Large intestine (tissue), 12 donors: ENCODE data around the gene ASAP3. TPM values are rescaled to one million over a fixed set of nuclear protein-coding genes. Genes with fewer than 3 reads are reported as not detected.
A peak's percentile ranks its signal among the peaks of the same experiment; 100 is the strongest.

Experiments used
- DNase-seq, 2 donors: peaks; one replicate each; pipeline versions ENCODE4 v3.0.0 to v3.0.0-alpha.2; 2013
- H3K27ac ChIP-seq: one replicate; pipeline ENCODE4 v1.5.1; 2013; ENCODE audit warnings: low read length
- H3K27me3 ChIP-seq: 2 replicates; pipeline ENCODE4 v1.6.1; 2013; ENCODE audit warnings: low read length; ENCODE audit not compliant: control insufficient read depth, insufficient read depth
- H3K36me3 ChIP-seq: 2 replicates; pipeline ENCODE4 v1.6.1; 2013; ENCODE audit warnings: low read length; ENCODE audit not compliant: control insufficient read depth, insufficient read depth
- H3K4me1 ChIP-seq: one replicate; pipeline ENCODE4 v1.6.1; 2013; ENCODE audit warnings: low read length; ENCODE audit not compliant: control insufficient read depth, insufficient read depth
- H3K4me3 ChIP-seq: one replicate; pipeline ENCODE4 v1.5.1; 2013; ENCODE audit warnings: low read length
- H3K9me3 ChIP-seq: one replicate; pipeline ENCODE4 v1.6.1; 2013; ENCODE audit warnings: mild to moderate bottlenecking, low read depth, low read length, moderate library complexity; ENCODE audit not compliant: control insufficient read depth
- WGBS: methylation state at CpG from one replicate; pipeline ENCODE4 v1.1.5; 2013; ENCODE audit warnings: low lambda C conversion rate; ENCODE audit not compliant: insufficient coverage; 5-methylcytosine and 5-hydroxymethylcytosine counted together
- long read RNA-seq, 11 donors: transcript quantifications; one replicate each; lab custom pipeline, GENCODE V29; 2026
- polyA plus RNA-seq: library from polyadenylated mRNA; unstranded; fragments of 120-200 nt; gene quantifications from one replicate; pipeline ENCODE4 v1.2.1, GENCODE V29; 2013

ASAP3 gene
- polyA plus RNA-seq, result 14.0 TPM
- long read RNA-seq, donor 1, full-length matches to known transcripts, result 2 of 2 reads
- long read RNA-seq, donor 1, partial matches to known transcripts, result 0 of 2 reads
- long read RNA-seq, donor 1, other reads (novel, unspliced or antisense), result 0 of 2 reads
- long read RNA-seq, donor 2, full-length matches to known transcripts, result 3 of 3 reads
- long read RNA-seq, donor 2, partial matches to known transcripts, result 0 of 3 reads
- long read RNA-seq, donor 2, other reads (novel, unspliced or antisense), result 0 of 3 reads
- long read RNA-seq, donor 3, result 0 reads
- long read RNA-seq, donor 4, result 0 reads
- long read RNA-seq, donor 5, result 0 reads
- long read RNA-seq, donor 6, full-length matches to known transcripts, result 2 of 2 reads
- long read RNA-seq, donor 6, partial matches to known transcripts, result 0 of 2 reads
- long read RNA-seq, donor 6, other reads (novel, unspliced or antisense), result 0 of 2 reads
- long read RNA-seq, donor 7, full-length matches to known transcripts, result 2 of 2 reads
- long read RNA-seq, donor 7, partial matches to known transcripts, result 0 of 2 reads
- long read RNA-seq, donor 7, other reads (novel, unspliced or antisense), result 0 of 2 reads
- long read RNA-seq, donor 8, result 0 reads
- long read RNA-seq, donor 9, result 0 reads
- long read RNA-seq, donor 10, result 0 reads
- long read RNA-seq, donor 11, result 0 reads

GRCh38 chr1:23483321-23484252 lies at the start of gene ASAP3:
Gene ASAP3, minus strand, starts transcription at chr1:23484179. Its CDS starts 46 bp downstream, at chr1:23484133.
- Histone ChIP-seq H3K27me3 (peaks cover 8% of the 10 kb centered on the region), H3K4me1 (peaks cover 13% of the 10 kb centered on the region), H3K9me3 (no peaks in the 10 kb centered on the region), H3K27ac (peak within 1 kb of the TSS; percentile 56), H3K4me3 (peak within 1 kb of the TSS; percentile 67), H3K36me3 (no peaks in the 10 kb centered on the region)
- 0% methylated on average over 2 of the region's 84 CpGs for WGBS
- peak; percentile 16 to 49 for DNase-seq

GRCh38 chr1:23533246-23534023 lies 49.5 kb upstream of the ASAP3 start:
- H3K4me1 ChIP-seq, result peaks cover 60% of the 10 kb centered on the region
- H3K4me3 ChIP-seq, result no peak overlapping the region
- no CpG with 5 or more reads among the region's 6 CpGs for WGBS
- no peaks in the 10 kb centered on the region for H3K9me3 ChIP-seq
- H3K36me3 ChIP-seq, result no peaks in the 10 kb centered on the region
- DNase-seq, result peak in 1 of 2 donors; percentile 50
- no peaks in the 10 kb centered on the region for H3K27me3 ChIP-seq
- H3K27ac ChIP-seq, result peak overlapping the region; percentile 71

GRCh38 chr1:23531562-23532094 lies 47.6 kb upstream of the ASAP3 start:
- no CpG with 5 or more reads among the region's 5 CpGs for WGBS
- H3K27ac ChIP-seq, result peak overlapping the region; percentile 71

GRCh38 chr1:23530747-23531561 lies 47.0 kb upstream of the ASAP3 start, which contains the start of gene E2F2:
Gene E2F2, minus strand, starts transcription at chr1:23531233. Its CDS starts 440 bp downstream, at chr1:23530793.
- DNase-seq, result peak; percentile 85 to 91
- Histone ChIP-seq H3K4me3 (peak within 1 kb of the TSS; percentile 43), H3K9me3 (no peaks in the 10 kb centered on the region), H3K27ac (peak within 1 kb of the TSS; percentile 71), H3K36me3 (no peaks in the 10 kb centered on the region), H3K4me1 (peaks cover 73% of the 10 kb centered on the region), H3K27me3 (no peaks in the 10 kb centered on the region)
- no CpG with 5 or more reads among the region's 85 CpGs for WGBS

More at GRCh38 chr1:23531562-23532094, 47.6 kb upstream of the ASAP3 start:
- DNase-seq, result no peak
- H3K4me1 ChIP-seq, result peaks cover 67% of the 10 kb centered on the region
- H3K36me3 ChIP-seq, result no peaks in the 10 kb centered on the region
- no peaks in the 10 kb centered on the region for H3K27me3 ChIP-seq
- no peaks in the 10 kb centered on the region for H3K9me3 ChIP-seq
- peak overlapping the region; percentile 12 for H3K4me3 ChIP-seq

- H3K4me1 ChIP-seq, result peaks cover 80% of the 10 kb centered on the region
- H3K4me3 ChIP-seq, result peak overlapping the region; percentile 43
- peak in 1 of 2 donors; percentile 59 for DNase-seq
- no peak overlapping the region for H3K27ac ChIP-seq
- no peaks in the 10 kb centered on the region for H3K27me3 ChIP-seq
- no peaks in the 10 kb centered on the region for H3K9me3 ChIP-seq
- no peaks in the 10 kb centered on the region for H3K36me3 ChIP-seq
- WGBS, result no CpG with 5 or more reads among the region's 22 CpGs
Measured at GRCh38 chr1:23530087-23530746, 46.2 kb upstream of the ASAP3 start.

- no peaks in the 10 kb centered on the region for H3K9me3 ChIP-seq
- H3K4me3 ChIP-seq, result no peak overlapping the region
- H3K27me3 ChIP-seq, result no peaks in the 10 kb centered on the region
- no CpG with 5 or more reads among the region's 8 CpGs for WGBS
- peaks cover 88% of the 10 kb centered on the region for H3K4me1 ChIP-seq
- H3K36me3 ChIP-seq, result no peaks in the 10 kb centered on the region
- DNase-seq, result no peak
- no peak overlapping the region for H3K27ac ChIP-seq
Measured at GRCh38 chr1:23529146-23530086, 45.4 kb upstream of the ASAP3 start.

- WGBS, result no CpG with 5 or more reads among the region's 9 CpGs
- Histone ChIP-seq H3K4me1 (peaks cover 91% of the 10 kb centered on the region), H3K4me3 (no peak overlapping the region), H3K27ac (peak overlapping the region; percentile 61), H3K27me3 (no peaks in the 10 kb centered on the region), H3K9me3 (no peaks in the 10 kb centered on the region), H3K36me3 (no peaks in the 10 kb centered on the region)
- DNase-seq, result peak; percentile 90 to 96
Measured at GRCh38 chr1:23528250-23528978, 44.4 kb upstream of the ASAP3 start.
